Measurements from ENCODE around the gene NOL12.

DNA sequence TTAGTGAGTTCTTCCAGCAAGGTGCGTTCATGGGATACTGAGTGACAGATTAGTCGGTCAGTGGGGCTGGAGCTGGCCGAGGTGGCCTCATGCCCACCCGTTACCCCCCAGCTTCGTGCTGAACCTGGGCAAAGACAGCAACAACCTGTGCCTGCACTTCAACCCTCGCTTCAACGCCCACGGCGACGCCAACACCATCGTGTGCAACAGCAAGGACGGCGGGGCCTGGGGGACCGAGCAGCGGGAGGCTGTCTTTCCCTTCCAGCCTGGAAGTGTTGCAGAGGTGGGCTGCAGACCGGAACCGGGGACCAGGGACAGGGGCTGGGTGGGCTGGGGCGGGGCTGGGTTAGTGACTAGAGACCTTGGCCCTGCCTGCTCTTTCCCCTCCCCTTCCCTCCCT, 7.8 kb upstream of the NOL12 start:
- TF ChIP-seq POLR2AphosphoS5 (IDR thresholded peaks at IDR 0.05) (no peak), POLR2A (IDR thresholded peaks at IDR 0.05) (no peak)
- TF ChIP-seq, protein P1, sequence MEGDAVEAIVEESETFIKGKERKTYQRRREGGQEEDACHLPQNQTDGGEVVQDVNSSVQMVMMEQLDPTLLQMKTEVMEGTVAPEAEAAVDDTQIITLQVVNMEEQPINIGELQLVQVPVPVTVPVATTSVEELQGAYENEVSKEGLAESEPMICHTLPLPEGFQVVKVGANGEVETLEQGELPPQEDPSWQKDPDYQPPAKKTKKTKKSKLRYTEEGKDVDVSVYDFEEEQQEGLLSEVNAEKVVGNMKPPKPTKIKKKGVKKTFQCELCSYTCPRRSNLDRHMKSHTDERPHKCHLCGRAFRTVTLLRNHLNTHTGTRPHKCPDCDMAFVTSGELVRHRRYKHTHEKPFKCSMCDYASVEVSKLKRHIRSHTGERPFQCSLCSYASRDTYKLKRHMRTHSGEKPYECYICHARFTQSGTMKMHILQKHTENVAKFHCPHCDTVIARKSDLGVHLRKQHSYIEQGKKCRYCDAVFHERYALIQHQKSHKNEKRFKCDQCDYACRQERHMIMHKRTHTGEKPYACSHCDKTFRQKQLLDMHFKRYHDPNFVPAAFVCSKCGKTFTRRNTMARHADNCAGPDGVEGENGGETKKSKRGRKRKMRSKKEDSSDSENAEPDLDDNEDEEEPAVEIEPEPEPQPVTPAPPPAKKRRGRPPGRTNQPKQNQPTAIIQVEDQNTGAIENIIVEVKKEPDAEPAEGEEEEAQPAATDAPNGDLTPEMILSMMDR (IDR thresholded peaks at IDR 0.05): no peak
